ENCODE results near the gene SLIT3.

Gene SLIT3

DNA sequence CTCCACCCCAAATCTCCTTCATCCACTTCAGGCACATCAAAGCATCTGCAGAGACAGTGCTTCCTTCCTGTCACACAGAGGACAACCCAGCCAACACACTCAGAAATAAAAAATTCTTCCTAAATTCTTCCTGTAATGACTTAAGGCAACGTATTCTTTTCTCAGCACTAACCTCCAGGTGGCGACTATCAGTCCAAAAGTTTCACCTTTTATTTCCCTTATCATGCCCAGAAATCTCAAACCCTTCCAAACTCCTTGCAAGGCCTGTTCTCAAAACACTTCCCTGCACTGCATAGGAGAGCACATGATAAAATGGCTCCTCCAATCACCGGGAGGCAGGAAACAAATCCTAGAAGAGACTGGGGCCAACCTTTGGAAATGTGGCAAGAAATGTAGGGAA is 35.1 kb downstream of the SLIT3 start:
- DNase-seq (ENCODE audit: low read depth in 2 of 2), result no peak

DNA sequence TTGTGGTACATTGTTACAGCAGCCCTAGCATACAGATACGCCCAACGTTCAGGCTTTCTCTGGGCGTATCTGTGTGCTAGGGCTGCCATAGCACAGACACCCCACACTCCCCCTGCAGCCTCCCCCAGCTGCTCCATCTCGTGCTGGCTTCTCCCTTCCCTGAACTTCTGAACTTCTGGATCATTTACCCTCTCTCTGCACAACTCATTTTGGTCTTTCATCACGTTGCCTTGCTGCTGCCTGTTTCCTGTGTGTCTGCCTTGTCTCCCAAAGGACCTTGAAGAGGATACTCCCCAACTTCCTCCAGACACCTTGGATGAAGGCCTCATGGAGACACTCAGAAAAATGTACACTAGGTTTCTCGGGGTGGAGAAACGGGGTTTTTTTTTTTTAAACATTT is 37.3 kb downstream of the SLIT3 start:
- no peak for DNase-seq (ENCODE audit: low read depth in 2 of 2)

- no peak for DNase-seq (ENCODE audit: low read depth in 2 of 2)
These were observed 39.9 kb downstream of the SLIT3 start for GRCh38 chr5:169260896-169261569.

- no peak for DNase-seq (ENCODE audit: low read depth in 2 of 2)
These were observed 42.5 kb downstream of the SLIT3 start for GRCh38 chr5:169258372-169259000.

DNA sequence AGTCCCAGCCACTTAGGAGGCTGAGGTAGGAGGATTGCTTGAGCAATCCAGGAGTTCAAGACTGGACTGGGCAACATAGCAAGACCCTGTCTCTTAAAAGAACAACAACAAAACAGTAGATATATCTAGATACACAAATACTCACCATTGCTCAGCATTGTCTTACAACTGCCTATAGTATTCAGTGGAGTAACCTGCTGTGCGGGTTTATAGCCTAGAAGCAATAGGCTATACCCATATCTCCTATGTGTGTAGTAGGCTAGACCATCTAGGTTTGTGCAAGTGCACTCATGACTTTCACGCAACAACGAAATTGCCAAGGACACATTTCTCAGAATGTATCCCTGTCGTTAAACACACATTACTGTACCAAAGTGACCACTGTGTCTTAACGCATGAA is 44.7 kb downstream of the SLIT3 start:
- no peak for DNase-seq (ENCODE audit: low read depth in 2 of 2)

DNA sequence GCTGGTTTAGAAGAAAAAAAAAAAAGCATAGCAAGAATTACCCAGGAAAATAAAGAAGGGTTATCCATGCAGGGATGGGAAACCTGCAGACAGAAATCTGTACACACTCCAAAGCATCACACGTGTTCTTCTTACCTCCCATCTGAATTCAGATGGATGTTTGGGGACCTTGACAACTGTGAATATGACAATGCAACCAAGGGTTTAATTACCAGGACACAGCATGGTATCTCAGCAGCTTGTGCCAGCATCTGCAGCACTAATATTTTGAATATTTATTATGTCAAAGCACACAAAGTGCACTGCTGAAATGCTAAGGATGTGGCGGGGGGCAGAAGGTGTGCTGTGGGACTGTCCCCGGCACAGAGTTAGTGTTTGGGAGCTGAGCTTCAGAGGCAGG is 47.9 kb downstream of the SLIT3 start:
- DNase-seq (ENCODE audit: low read depth in 2 of 2), result no peak

DNA sequence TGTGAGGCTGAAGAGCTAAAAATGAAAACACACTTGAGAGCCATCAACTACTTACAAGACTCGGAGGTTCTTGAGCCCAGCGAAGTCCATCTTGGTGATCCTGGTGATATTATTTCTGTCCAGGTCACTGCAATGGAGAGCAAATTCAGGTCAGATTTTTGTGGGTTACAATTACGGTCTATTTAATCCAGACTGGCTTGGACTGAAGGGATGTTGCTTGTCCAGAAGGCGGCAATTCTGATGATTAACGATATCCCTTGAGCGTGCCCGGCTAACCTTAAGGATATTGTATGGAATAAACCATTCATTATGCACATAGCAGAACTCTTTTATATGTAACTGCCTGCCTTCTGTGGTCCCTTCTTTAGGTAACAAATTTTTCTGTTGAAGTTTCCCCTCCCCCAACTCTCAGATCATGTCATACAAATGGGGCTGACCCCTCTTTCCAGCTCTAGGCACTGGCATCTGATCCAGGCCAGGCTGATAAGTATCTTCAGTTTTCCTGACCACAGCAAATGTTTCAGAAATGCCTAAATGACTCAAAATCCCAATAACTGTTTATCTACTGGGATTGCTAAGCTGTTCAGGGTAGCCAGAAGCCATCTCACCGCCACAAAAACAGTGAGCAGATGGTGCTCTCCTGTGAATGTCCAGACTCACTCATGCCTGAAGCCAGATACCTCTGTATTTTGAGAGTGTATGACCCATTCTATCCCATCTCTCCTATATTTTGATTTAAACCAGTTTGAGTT is 49.4 kb downstream of the SLIT3 start:
- no peak for DNase-seq (ENCODE audit: low read depth in 2 of 2)

DNA sequence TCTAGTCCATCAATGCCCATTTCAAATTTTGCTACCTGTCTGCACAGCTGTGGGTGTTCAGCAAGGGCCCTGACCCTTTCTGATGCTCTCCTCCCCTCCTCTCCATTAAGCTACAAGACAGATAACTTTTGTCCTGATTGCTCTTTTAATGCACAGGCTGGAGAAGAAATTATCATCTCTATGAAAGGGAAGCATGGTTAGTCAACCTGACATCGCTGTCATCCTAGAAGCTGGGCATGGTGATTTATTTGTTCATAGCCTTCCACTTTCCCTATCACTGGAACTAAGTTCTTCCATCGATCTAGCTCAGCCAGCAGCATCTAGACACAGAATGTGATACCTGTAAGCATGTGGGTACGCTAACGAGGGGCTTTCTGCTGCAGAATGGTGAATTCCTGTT is 50.1 kb downstream of the SLIT3 start:
- DNase-seq (ENCODE audit: low read depth in 2 of 2), result no peak

DNA sequence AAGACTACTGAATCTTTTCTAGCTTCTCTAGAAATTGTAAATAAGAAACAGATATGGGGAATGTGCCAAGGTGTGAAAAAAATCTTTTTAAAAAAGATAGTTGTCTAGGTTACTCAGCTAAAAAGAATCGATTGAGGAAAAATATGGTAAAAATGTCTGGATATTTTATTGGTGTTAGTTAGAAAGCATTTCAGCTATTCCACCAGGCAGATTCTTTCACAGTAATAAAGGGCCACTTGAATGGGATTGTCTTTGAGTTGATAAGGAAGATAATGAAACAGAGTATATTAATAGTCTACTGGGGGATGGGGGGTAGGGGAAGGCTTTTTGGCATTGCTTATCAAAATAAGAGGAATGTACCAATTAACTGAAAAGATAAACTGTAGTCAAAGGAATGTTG is 51.9 kb downstream of the SLIT3 start:
- no peak for DNase-seq (ENCODE audit: low read depth in 2 of 2)

- DNase-seq (ENCODE audit: low read depth in 2 of 2), result no peak
These were observed 52.4 kb downstream of the SLIT3 start for GRCh38 chr5:169248550-169248949.

DNA sequence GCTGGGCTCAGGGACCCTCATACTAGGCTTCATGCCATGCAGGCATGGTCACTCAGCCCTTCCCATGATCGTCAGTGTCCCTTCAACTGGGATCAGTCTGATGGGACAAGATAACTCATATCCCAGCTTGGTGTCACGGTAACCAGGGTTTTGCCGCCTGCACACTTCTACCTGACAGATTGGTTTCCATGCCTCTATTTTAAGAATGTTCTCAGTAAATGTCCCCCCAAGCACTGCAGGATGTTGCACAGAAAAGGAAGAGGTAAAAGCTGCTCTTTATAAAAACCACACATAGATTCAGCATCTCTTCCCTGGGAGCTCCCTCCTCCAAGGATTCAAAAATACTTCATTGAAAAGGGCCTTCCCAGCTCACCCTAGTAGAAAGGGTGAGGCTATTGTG is 56.1 kb downstream of the SLIT3 start:
- DNase-seq (ENCODE audit: low read depth in 2 of 2), result no peak

GRCh38 chr5:169243651-169244422 is 57.1 kb downstream of the SLIT3 start:
- DNase-seq (ENCODE audit: low read depth in 2 of 2), result no peak

DNA sequence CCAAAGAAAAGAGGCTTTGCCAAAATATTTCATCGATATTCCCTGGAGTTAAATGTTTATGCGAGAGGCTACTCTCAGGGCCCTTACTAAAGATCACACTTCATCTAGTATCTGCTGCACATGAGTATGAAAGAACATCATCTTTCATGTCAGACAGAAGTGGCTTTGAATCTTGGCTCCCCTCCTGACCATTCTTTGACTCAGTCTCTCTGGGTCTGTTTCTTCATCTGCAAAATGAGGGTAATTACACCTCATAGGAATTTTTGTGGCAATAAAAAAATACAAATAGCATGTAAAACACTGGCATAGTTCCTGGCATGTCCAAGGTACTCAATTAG is 58.1 kb downstream of the SLIT3 start:
- no peak for DNase-seq (ENCODE audit: low read depth in 2 of 2)

- no peak for DNase-seq (ENCODE audit: low read depth in 2 of 2)
These were observed 58.6 kb downstream of the SLIT3 start for GRCh38 chr5:169242175-169242848.

DNA sequence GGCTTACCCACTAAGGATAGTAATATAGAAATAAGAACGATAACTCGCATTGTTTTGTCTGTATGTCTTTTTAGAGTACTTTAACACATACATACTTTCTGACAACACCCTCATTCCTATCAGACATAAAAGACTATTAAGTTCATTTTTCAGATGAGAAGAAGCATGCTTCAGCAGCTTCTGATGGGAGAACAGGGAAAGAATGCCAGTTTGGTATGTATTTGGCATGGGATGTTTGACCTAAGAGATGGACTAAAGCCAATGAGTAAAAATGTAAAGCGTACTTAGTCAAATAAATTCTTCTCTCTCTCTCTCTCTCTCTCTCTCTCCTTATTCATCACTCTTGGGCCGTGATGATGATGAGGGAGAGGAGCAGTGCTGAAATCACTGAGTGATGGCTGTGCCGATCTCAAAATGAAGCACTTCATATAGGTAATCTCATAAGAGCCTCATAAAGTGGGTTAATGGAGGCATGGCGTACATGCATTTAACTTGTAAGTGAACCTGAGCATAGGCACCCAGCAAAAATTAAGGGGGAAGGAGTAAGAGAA is 71.5 kb downstream of the SLIT3 start:
- no peak for DNase-seq (ENCODE audit: low read depth in 2 of 2)

- DNase-seq (ENCODE audit: low read depth in 2 of 2), result no peak
These were observed 74.0 kb downstream of the SLIT3 start for GRCh38 chr5:169226895-169227294.

- DNase-seq (ENCODE audit: low read depth in 2 of 2), result no peak
These were observed 75.0 kb downstream of the SLIT3 start for GRCh38 chr5:169225830-169226356.

- no peak for DNase-seq (ENCODE audit: low read depth in 2 of 2)
These were observed 77.4 kb downstream of the SLIT3 start for GRCh38 chr5:169223595-169223953.

- DNase-seq (ENCODE audit: low read depth in 2 of 2), result no peak
These were observed 77.9 kb downstream of the SLIT3 start for GRCh38 chr5:169222934-169223594.

DNA sequence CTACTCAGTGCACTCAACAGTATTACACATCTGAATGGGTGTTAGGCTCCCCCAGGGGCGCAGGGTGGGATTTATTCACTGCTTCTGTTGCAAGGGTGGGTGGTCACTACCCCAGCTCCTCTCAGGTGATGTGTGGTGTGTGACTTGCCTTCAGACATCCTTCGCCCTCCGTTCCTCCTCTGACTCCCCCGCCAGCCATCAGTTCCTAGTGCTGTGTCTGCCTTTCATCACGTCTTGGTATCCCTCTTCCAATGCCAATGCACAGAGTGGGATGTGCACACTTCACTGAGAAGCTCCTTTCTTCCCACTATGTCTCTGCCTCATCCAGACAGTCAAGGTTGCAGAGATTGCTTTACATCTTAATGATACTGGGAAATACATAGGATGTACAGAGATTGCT is 79.4 kb downstream of the SLIT3 start:
- DNase-seq (ENCODE audit: low read depth in 2 of 2), result no peak

- DNase-seq (ENCODE audit: low read depth in 2 of 2), result no peak
These were observed 81.0 kb downstream of the SLIT3 start for GRCh38 chr5:169219961-169220360.

Data from stimulated activated CD4-positive, alpha-beta T cell treated with anti-CD3 and anti-CD28 coated beads, Interleukin-4, amount 100 ng/mL, for 48 hours (primary cell).